Neuron (in vitro differentiated cells): ENCODE results near the gene MAPT.

Experiments
- H2AFZ ChIP-seq: one replicate; pipeline ENCODE4 v1.6.1; 2013; ENCODE audit warnings: low read depth, mild to moderate bottlenecking, inconsistent platforms, low read length, moderate library complexity
- H3K27me3 ChIP-seq: one replicate; pipeline ENCODE4 v1.6.1; 2013; ENCODE audit warnings: low read length; ENCODE audit not compliant: insufficient read depth
- H3K36me3 ChIP-seq: one replicate; pipeline ENCODE4 v1.6.1; 2013; ENCODE audit warnings: low read length; ENCODE audit not compliant: insufficient read depth
- H3K4me1 ChIP-seq: one replicate; pipeline ENCODE4 v1.6.1; 2013; ENCODE audit warnings: low read length; ENCODE audit not compliant: insufficient read depth
- H3K4me3 ChIP-seq: 2 replicates; pipeline ENCODE4 v1.5.1; 2013; ENCODE audit warnings: mild to moderate bottlenecking, low read length, moderate library complexity
- H3K9me3 ChIP-seq: one replicate; pipeline ENCODE4 v1.6.1; 2013; ENCODE audit warnings: low read length

MAPT gene

GRCh38 chr17:46061435-46061834 is 167.1 kb downstream of the MAPT start:
- peaks cover 48% of the 10 kb centered on the region for H3K36me3 ChIP-seq

GRCh38 chr17:46063241-46063640 is 168.9 kb downstream of the MAPT start:
- Histone ChIP-seq H3K4me3 (no peak overlapping the region), H2AFZ (no peak overlapping the region), H3K9me3 (no peaks in the 10 kb centered on the region), H3K27me3 (no peaks in the 10 kb centered on the region), H3K4me1 (no peaks in the 10 kb centered on the region), H3K36me3 (peaks cover 61% of the 10 kb centered on the region)

More at GRCh38 chr17:46061435-46061834, 167.1 kb downstream of the MAPT start:
- Histone ChIP-seq H3K27me3 (no peaks in the 10 kb centered on the region), H3K4me1 (peaks cover 5% of the 10 kb centered on the region), H3K4me3 (no peak overlapping the region), H3K9me3 (no peaks in the 10 kb centered on the region), H2AFZ (no peak overlapping the region)

- Histone ChIP-seq H3K4me3 (no peak overlapping the region), H2AFZ (no peak overlapping the region), H3K36me3 (peaks cover 63% of the 10 kb centered on the region), H3K9me3 (no peaks in the 10 kb centered on the region), H3K27me3 (no peaks in the 10 kb centered on the region), H3K4me1 (no peaks in the 10 kb centered on the region)
Observed at GRCh38 chr17:46064460-46064859, 170.1 kb downstream of the MAPT start.

GRCh38 chr17:46071796-46072195 is 177.4 kb downstream of the MAPT start:
- Histone ChIP-seq H3K36me3 (peaks cover 36% of the 10 kb centered on the region), H3K4me3 (no peak overlapping the region), H3K4me1 (peaks cover 23% of the 10 kb centered on the region)

GRCh38 chr17:46072998-46073397 is 178.6 kb downstream of the MAPT start:
- Histone ChIP-seq H2AFZ (no peak overlapping the region), H3K4me1 (peaks cover 23% of the 10 kb centered on the region), H3K36me3 (peaks cover 31% of the 10 kb centered on the region), H3K27me3 (no peaks in the 10 kb centered on the region), H3K4me3 (no peak overlapping the region), H3K9me3 (no peaks in the 10 kb centered on the region)

More at GRCh38 chr17:46071796-46072195, 177.4 kb downstream of the MAPT start:
- no peak overlapping the region for H2AFZ ChIP-seq
- H3K27me3 ChIP-seq, result no peaks in the 10 kb centered on the region
- no peaks in the 10 kb centered on the region for H3K9me3 ChIP-seq

- H3K27me3 ChIP-seq, result no peaks in the 10 kb centered on the region
- H3K4me3 ChIP-seq, result no peak overlapping the region
- H2AFZ ChIP-seq, result no peak overlapping the region
- peaks cover 23% of the 10 kb centered on the region for H3K4me1 ChIP-seq
- H3K9me3 ChIP-seq, result no peaks in the 10 kb centered on the region
- peaks cover 33% of the 10 kb centered on the region for H3K36me3 ChIP-seq
Observed at GRCh38 chr17:46074540-46074939, 180.2 kb downstream of the MAPT start.
